GM12878 (cell line): Measurements from ENCODE around the gene PRICKLE3. TPM values are rescaled to one million over a fixed set of nuclear protein-coding genes. Genes with fewer than 3 reads are reported as not detected.

Source experiments
- ATAC-seq: fragments of 200-7000 bp; cut with Tn5 transposase; 3 replicates; pipeline ENCODE4 v1.9.1; 2020; ENCODE audit warnings: mild to moderate bottlenecking, moderate library complexity
- BruUV-seq: library from RNA; stranded (reverse); fragments of 400-500 nt; replicated peaks from 2 replicates; lab custom pipeline; 2021; lab: Mats Ljungman, UMichigan
- CTCF ChIA-PET: fragments of 300-600 bp; sonication (Branson Sonifier 250); formaldehyde crosslinking; extraction: SDS; loops from one replicate; lab custom pipeline; 2021; ENCODE audit warnings: inconsistent platforms; lab: Yijun Ruan, JAX
- POLR2A ChIA-PET: fragments of 350-600 bp; formaldehyde crosslinking; extraction: SDS; loops from one replicate; lab custom pipeline; 2021; ENCODE audit warnings: inconsistent platforms; lab: Charles Lee
- RAD21 ChIA-PET: fragments of 300-600 bp; sonication (Branson Sonifier 250); formaldehyde crosslinking; loops from one replicate; lab custom pipeline; 2023; ENCODE audit warnings: antibody characterized with exemption; ENCODE audit not compliant: unreplicated experiment; lab: Charles Lee
- SMC1A ChIA-PET: fragments of 300-600 bp; sonication (Branson Sonifier 250); formaldehyde crosslinking; loops from one replicate; lab custom pipeline; 2023; ENCODE audit not compliant: unreplicated experiment, uncharacterized antibody; lab: Charles Lee
- DNase-seq: peaks from one replicate; pipeline ENCODE4 v3.0.0-alpha.2; 2011; ENCODE audit warnings: low read depth, low spot score
- FAIRE-seq: peaks from 3 replicates; lab custom pipeline; 2011; peaks lifted over from hg19 to GRCh38; lab: Jason Lieb, UNC
- H2AFZ ChIP-seq: 2 replicates; pipeline ENCODE4 v1.6.0; 2011; ENCODE audit warnings: low read depth, low read length, control low read depth; ENCODE audit not compliant: control insufficient read depth
- H3K27ac ChIP-seq: 2 replicates; pipeline ENCODE4 v1.5.1; 2011; ENCODE audit warnings: control low read depth; ENCODE audit not compliant: control insufficient read depth, insufficient read depth
- H3K27me3 ChIP-seq, 2 experiments: replicated peaks in 1 of 2; 2 replicates each; pipeline versions ENCODE4 v1.6.0 to v1.6.1; 2011; ENCODE audit warnings: low read length in 1 of 2; ENCODE audit not compliant: control insufficient read depth in 2 of 2, insufficient read depth in 2 of 2
- H3K36me3 ChIP-seq, 2 experiments: 2 replicates each; pipeline ENCODE4 v1.5.1; 2011; ENCODE audit warnings: low read length in 1 of 2; ENCODE audit not compliant: control insufficient read depth in 2 of 2, insufficient read depth in 2 of 2
- H3K4me1 ChIP-seq: 2 replicates; pipeline ENCODE4 v1.6.1; 2011; ENCODE audit warnings: mild to moderate bottlenecking, low read length, moderate library complexity, mixed read lengths; ENCODE audit not compliant: control insufficient read depth, insufficient read depth
- H3K4me2 ChIP-seq: 2 replicates; pipeline ENCODE4 v1.6.0; 2011; ENCODE audit warnings: control low read depth; ENCODE audit not compliant: control insufficient read depth, insufficient read depth
- H3K4me3 ChIP-seq: fragments of 200-600 bp; sonication (generic); 2 replicates; pipeline ENCODE4 v1.5.1; 2016
- H3K79me2 ChIP-seq: 2 replicates; pipeline ENCODE4 v1.6.0; 2011; ENCODE audit warnings: low read length; ENCODE audit not compliant: control insufficient read depth, insufficient read depth
- H3K9ac ChIP-seq: 2 replicates; pipeline ENCODE4 v1.8.0; 2011; ENCODE audit warnings: low read length, control low read depth, mixed read lengths; ENCODE audit not compliant: control insufficient read depth, insufficient read depth
- H3K9me3 ChIP-seq: replicated peaks from 3 replicates; pipeline ENCODE4 v1.5.1; 2011; ENCODE audit warnings: mild to moderate bottlenecking, low read length; ENCODE audit not compliant: control insufficient read depth, insufficient read depth
- H4K20me1 ChIP-seq: 2 replicates; pipeline ENCODE4 v1.6.0; 2011; ENCODE audit not compliant: control insufficient read depth, insufficient read depth
- BCL11A ChIP-seq: IDR thresholded peaks from 2 replicates; pipeline ENCODE4 v1.6.1; 2011; ENCODE audit warnings: low read depth, low read length
- IKZF1 ChIP-seq: fragments of 450-650 bp; conservative IDR thresholded peaks from 2 replicates; pipeline ENCODE4 v1.6.1; 2017; ENCODE audit warnings: antibody characterized with exemption, mild to moderate bottlenecking
- MAX ChIP-seq: IDR thresholded peaks from 2 replicates; pipeline ENCODE4 v1.6.1; 2012; ENCODE audit warnings: low read depth, low read length, improper control_type of control experiment
- MEF2B ChIP-seq: fragments of 450-650 bp; IDR thresholded peaks from 2 replicates; pipeline ENCODE4 v1.6.1; 2018; ENCODE audit warnings: mild to moderate bottlenecking, moderate library complexity; ENCODE audit not compliant: partially characterized antibody, poor library complexity, severe bottlenecking
- MTA2 ChIP-seq: fragments of 450-650 bp; IDR thresholded peaks from 2 replicates; pipeline ENCODE4 v1.6.1; 2016; ENCODE audit warnings: low read depth, mild to moderate bottlenecking, moderate library complexity
- MXI1 ChIP-seq: fragments of 150-350 bp; IDR thresholded peaks from 2 replicates; pipeline ENCODE4 v1.6.1; 2011; ENCODE audit warnings: low read depth, mild to moderate bottlenecking, inconsistent platforms, low read length, improper control_type of control experiment
- NR2C2 ChIP-seq: IDR thresholded peaks from 2 replicates; pipeline ENCODE4 v1.6.1; 2011; ENCODE audit warnings: borderline replicate concordance, low read depth; ENCODE audit not compliant: control insufficient read depth, insufficient read length
- PBX3 ChIP-seq: IDR thresholded peaks from 2 replicates; pipeline ENCODE4 v1.6.1; 2011; ENCODE audit warnings: mild to moderate bottlenecking, low read depth, low read length, moderate library complexity; ENCODE audit not compliant: insufficient replicate concordance
- PKNOX1 ChIP-seq: fragments of 450-650 bp; IDR thresholded peaks from 2 replicates; pipeline ENCODE4 v1.6.1; 2016; ENCODE audit warnings: mild to moderate bottlenecking
- RB1 ChIP-seq: fragments of 450-650 bp; formaldehyde crosslinking; IDR thresholded peaks from 2 replicates; pipeline ENCODE4 v1.6.1; 2017; ENCODE audit warnings: mild to moderate bottlenecking, borderline replicate concordance
- SMAD1 ChIP-seq: fragments of 450-650 bp; IDR thresholded peaks from 2 replicates; pipeline ENCODE4 v1.6.1; 2018; ENCODE audit warnings: mild to moderate bottlenecking, low read depth; ENCODE audit not compliant: partially characterized antibody
- SUPT20H ChIP-seq: IDR thresholded peaks from 2 replicates; pipeline ENCODE4 v1.6.1; 2011; ENCODE audit warnings: low read depth, mild to moderate bottlenecking, low read length, moderate library complexity, borderline replicate concordance; ENCODE audit not compliant: control insufficient read depth
- USF1 ChIP-seq: IDR thresholded peaks from 2 replicates; pipeline ENCODE4 v1.6.1; 2011; ENCODE audit warnings: borderline replicate concordance, low read depth, mild to moderate bottlenecking, moderate library complexity, mixed read lengths, low read length; ENCODE audit not compliant: insufficient read depth; ENCODE audit errors: extremely low read length
- ZZZ3 ChIP-seq: IDR thresholded peaks from 2 replicates; pipeline ENCODE4 v1.6.1; 2011; ENCODE audit warnings: low read depth; ENCODE audit not compliant: control insufficient read depth, insufficient read length
- WGBS: methylation state at CpG from one replicate; pipeline ENCODE4 v1.1.6; 2016; ENCODE audit warnings: low lambda C conversion rate; ENCODE audit not compliant: insufficient replicate concordance, insufficient coverage; ENCODE audit errors: missing lambda C conversion rate; 5-methylcytosine and 5-hydroxymethylcytosine counted together
- in situ Hi-C: fragments of 300-500 bp; cut with MboI; formaldehyde crosslinking; loops from 9 replicates; pipeline ENCODE4 v1.14.3; 2018; ENCODE audit warnings: mixed read lengths
- intact Hi-C: fragments of 100-400 bp; cut with micrococcal nuclease; formaldehyde crosslinking; loops from one replicate; pipeline ENCODE4 v1.14.2; 2022; ENCODE audit not compliant: unreplicated experiment
- polyA plus RNA-seq, 11 experiments: library from polyadenylated mRNA; depleted of rRNA in 4 of 11; unstranded in 6 of 11; stranded (reverse) in 5 of 11; fragments of >200 nt; fragmentation: Nextera tagmentation in 4 of 11; fragmentation: Illumina TruSeq in 1 of 11; extraction: Ambion mirVana in 4 of 11; extraction: Trizol in 1 of 11; gene quantifications; 1 replicate in 1 of 11; 2 replicates in 10 of 11; pipeline versions ENCODE4 v1.2.1 to v1.2.3, GENCODE V29; 2011 to 2016; ENCODE audit warnings: inconsistent platforms in 2 of 11, missing spikeins in 2 of 11, low read depth in 1 of 11
- total RNA-seq, 4 experiments: library from RNA; depleted of rRNA in 3 of 4; stranded (reverse); fragments of >200 nt in 3 of 4; fragmentation: Illumina TruSeq in 1 of 4; extraction: Trizol in 1 of 4; gene quantifications; 2 replicates each; pipeline versions ENCODE4 v1.2.1 to v1.2.3, GENCODE V29; 2013 to 2021

Gene PRICKLE3
- total and polyA plus RNA-seq, 10 of the 15 experiments (the other 5 are each of a cell fraction or from before 2014, with no cell fraction given), result 0.69 to 17.4 (median 7.6) TPM

- Histone ChIP-seq H3K4me1 (no peaks in the 10 kb centered on the region), H4K20me1 (no peaks in the 10 kb centered on the region), H3K4me2 (no peak overlapping the region), H3K4me3 (no peak overlapping the region), H3K79me2 (no peaks in the 10 kb centered on the region), H3K9ac (no peak overlapping the region), H2AFZ (no peak overlapping the region), H3K36me3 (no peaks in the 10 kb centered on the region), H3K27me3 (no peaks in the 10 kb centered on the region), H3K9me3 (no peaks in the 10 kb centered on the region), H3K27ac (no peak overlapping the region)
- no TSS peak for BruUV-seq
- ChIA-PET POLR2A (no interaction called here), SMC1A (no interaction called here), CTCF (no interaction called here), RAD21 (no interaction called here)
- ATAC-seq (no peak), FAIRE-seq (no peak), DNase-seq (no peak)
- TF ChIP-seq BCL11A, result no peak
- TF ChIP-seq RB1, result no peak
- TF ChIP-seq NR2C2, result no peak
- TF ChIP-seq MXI1, result no peak
- 57% methylated on average over 7 of the region's 8 CpGs for WGBS
- in situ Hi-C loops, result no loop called here
- intact Hi-C loops, result no loop called here
Measured at GRCh38 chrX:49206543-49206942, 20.4 kb upstream of the PRICKLE3 start.

- WGBS, result 42% methylated on average over 12 of the region's 13 CpGs
- in situ Hi-C loops (no loop called here), intact Hi-C loops (no loop called here)
- no peak for TF ChIP-seq PKNOX1
- TF ChIP-seq MTA2, result no peak
- no peak for TF ChIP-seq ZZZ3
- no peak for TF ChIP-seq USF1
- TF ChIP-seq MAX, result no peak
- TF ChIP-seq SMAD1, result no peak
- TF ChIP-seq PBX3, result no peak
- no peak for TF ChIP-seq SUPT20H
- no peak for TF ChIP-seq MEF2B
- TF ChIP-seq IKZF1, result no peak
- ChIA-PET RAD21 (no interaction called here), SMC1A (no interaction called here), CTCF (no interaction called here), POLR2A (no interaction called here)
- ATAC-seq, result no peak
- Histone ChIP-seq H3K4me3 (no peak overlapping the region), H3K4me2 (no peak overlapping the region), H2AFZ (no peak overlapping the region), H3K36me3 (no peaks in the 10 kb centered on the region), H4K20me1 (no peaks in the 10 kb centered on the region), H3K9me3 (no peaks in the 10 kb centered on the region), H3K9ac (no peak overlapping the region), H3K27me3 (no peaks in the 10 kb centered on the region), H3K27ac (no peak overlapping the region), H3K79me2 (no peaks in the 10 kb centered on the region), H3K4me1 (no peaks in the 10 kb centered on the region)
- no peak for DNase-seq
- no peak for FAIRE-seq
- BruUV-seq, result no TSS peak
Measured at GRCh38 chrX:49205443-49205842, 19.3 kb upstream of the PRICKLE3 start.
